ENCODE data around the gene EXOC4. TPM values are rescaled to one million over a fixed set of nuclear protein-coding genes. Genes with fewer than 3 reads are reported as not detected.

Gene EXOC4
- total and polyA plus RNA-seq, 2 experiments from 2014 or later, result 23.9 to 51.7 TPM

DNA sequence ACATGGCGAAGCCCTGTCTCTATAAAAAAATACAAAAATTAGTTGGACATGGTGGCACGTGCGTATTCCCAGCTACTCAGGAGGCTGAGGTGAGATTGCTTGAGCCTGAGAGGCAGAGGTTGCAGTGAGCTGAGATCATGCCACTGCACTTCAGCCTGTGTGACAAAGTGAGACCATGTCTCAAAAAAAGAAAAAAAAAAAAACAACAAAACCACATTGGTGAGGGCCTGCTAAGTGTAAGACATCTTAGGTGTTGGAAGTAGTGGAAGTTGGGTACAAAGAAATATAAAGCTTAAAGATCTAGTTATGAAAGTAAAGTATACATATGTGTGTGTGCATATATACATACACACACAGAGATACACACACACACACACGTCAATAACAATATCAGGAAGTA, 228.0 kb downstream of the EXOC4 start:
- Histone ChIP-seq H3F3A (ENCODE audit: insufficient read depth) (peaks cover 8% of the 10 kb centered on the region), H3K79me2 (ENCODE audit: insufficient read depth) (no peaks in the 10 kb centered on the region), H3K4me2 (ENCODE audit: unreplicated experiment) (no peak overlapping the region), H2AFZ (no peak overlapping the region), H3K4me1 (ENCODE audit: insufficient read depth) (peaks cover 8% of the 10 kb centered on the region), H3K27me3 (replicated peaks; ENCODE audit: insufficient read depth) (no peaks in the 10 kb centered on the region), H4K20me1 (ENCODE audit: insufficient read depth) (no peaks in the 10 kb centered on the region), H3K9ac (no peak overlapping the region), H3K4me3 (no peak overlapping the region), H3K27ac (no peak overlapping the region), H3K36me3 (ENCODE audit: low read depth) (no peaks in the 10 kb centered on the region), H3K9me2 (ENCODE audit: insufficient read depth) (no peaks in the 10 kb centered on the region), H3K9me3 (ENCODE audit: low read depth) (no peaks in the 10 kb centered on the region)
- in situ Hi-C loops (cut with MboI), result no loop called here
- WGBS, 2 experiments (ENCODE audit: low coverage in 1 of 2, low lambda C conversion rate in 2 of 2, missing lambda C conversion rate in 2 of 2), result 88 to 95% methylated on average over 4 of the region's 4 CpGs
- no peak for DNase-seq
- TF ChIP-seq EZH2 (IDR thresholded peaks at IDR 0.05; ENCODE audit: insufficient read depth, poor library complexity, severe bottlenecking) (no peak), EZH2phosphoT487 (IDR thresholded peaks at IDR 0.05; ENCODE audit: insufficient read depth, low read depth) (no peak)

DNA sequence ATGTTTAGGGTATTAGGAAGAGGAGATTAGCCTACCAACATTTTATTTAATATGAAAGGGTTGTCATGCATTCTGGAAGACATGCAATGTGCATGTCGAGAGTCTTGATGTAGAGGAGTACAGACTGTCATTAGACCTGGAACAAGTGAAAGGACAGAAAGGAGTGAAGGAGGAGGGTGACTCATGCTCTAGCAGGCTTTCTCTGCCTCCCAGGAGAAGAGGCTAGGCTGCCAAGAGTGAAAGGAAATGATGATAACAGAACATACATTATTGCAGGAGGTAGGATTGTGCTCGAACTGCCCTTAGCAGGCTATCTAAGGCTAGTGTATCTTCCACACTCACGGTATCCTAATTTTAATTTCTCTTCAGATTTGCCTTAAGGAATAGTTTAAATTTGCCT, 228.8 kb downstream of the EXOC4 start:
- Histone ChIP-seq H3F3A (ENCODE audit: insufficient read depth) (peaks cover 8% of the 10 kb centered on the region), H3K4me3 (no peak overlapping the region), H3K9me3 (ENCODE audit: low read depth) (no peaks in the 10 kb centered on the region), H3K4me1 (ENCODE audit: insufficient read depth) (peaks cover 8% of the 10 kb centered on the region), H3K79me2 (ENCODE audit: insufficient read depth) (no peaks in the 10 kb centered on the region), H3K27me3 (replicated peaks; ENCODE audit: insufficient read depth) (no peaks in the 10 kb centered on the region), H3K9ac (no peak overlapping the region), H3K4me2 (ENCODE audit: unreplicated experiment) (no peak overlapping the region), H3K36me3 (ENCODE audit: low read depth) (no peaks in the 10 kb centered on the region), H2AFZ (no peak overlapping the region), H4K20me1 (ENCODE audit: insufficient read depth) (no peaks in the 10 kb centered on the region), H3K9me2 (ENCODE audit: insufficient read depth) (no peaks in the 10 kb centered on the region), H3K27ac (no peak overlapping the region)
- TF ChIP-seq EZH2phosphoT487 (IDR thresholded peaks at IDR 0.05; ENCODE audit: insufficient read depth, low read depth) (no peak), EZH2 (IDR thresholded peaks at IDR 0.05; ENCODE audit: insufficient read depth, poor library complexity, severe bottlenecking) (no peak)
- in situ Hi-C loops (cut with MboI), result no loop called here
- 64 to 81% methylated on average over 3 of the region's 3 CpGs for WGBS, 2 experiments (ENCODE audit: low coverage in 1 of 2, low lambda C conversion rate in 2 of 2, missing lambda C conversion rate in 2 of 2)
- DNase-seq, result peak; percentile 78

DNA sequence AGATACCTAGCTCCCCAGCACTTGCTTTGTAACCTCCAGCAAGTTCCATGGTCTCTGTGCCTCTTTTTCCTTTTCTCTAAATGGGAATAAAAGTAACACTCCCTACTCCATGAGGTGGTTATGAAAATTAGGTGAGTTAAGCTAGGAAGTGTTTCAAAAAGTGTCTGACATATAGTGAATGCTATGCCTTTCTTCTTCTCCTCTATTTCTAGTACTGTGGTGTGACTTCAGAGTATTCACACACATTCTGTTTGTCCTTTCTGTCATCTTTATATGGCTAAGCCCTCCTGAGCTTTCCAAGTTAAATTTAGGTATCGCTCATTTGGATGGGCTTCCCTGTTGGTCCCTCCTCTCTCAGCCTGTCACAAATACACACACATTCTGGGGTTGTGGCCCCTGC, 229.7 kb downstream of the EXOC4 start:
- H3K4me1 ChIP-seq (ENCODE audit: insufficient read depth), result peaks cover 8% of the 10 kb centered on the region
- no peaks in the 10 kb centered on the region for H3K9me3 ChIP-seq (ENCODE audit: low read depth)
- no peak overlapping the region for H2AFZ ChIP-seq
- no peak overlapping the region for H3K9ac ChIP-seq
- H4K20me1 ChIP-seq (ENCODE audit: insufficient read depth), result no peaks in the 10 kb centered on the region
- H3K4me2 ChIP-seq (ENCODE audit: unreplicated experiment), result no peak overlapping the region
- WGBS, 2 experiments (ENCODE audit: low coverage in 1 of 2, low lambda C conversion rate in 2 of 2, missing lambda C conversion rate in 2 of 2), result 100% methylated on average over 1 of the region's 1 CpG
- no peaks in the 10 kb centered on the region for H3K9me2 ChIP-seq (ENCODE audit: insufficient read depth)
- DNase-seq, result no peak
- in situ Hi-C loops (cut with MboI), result no loop called here
- TF ChIP-seq EZH2phosphoT487 (IDR thresholded peaks at IDR 0.05; ENCODE audit: insufficient read depth, low read depth), result no peak
- TF ChIP-seq EZH2 (IDR thresholded peaks at IDR 0.05; ENCODE audit: insufficient read depth, poor library complexity, severe bottlenecking), result no peak
- peaks cover 8% of the 10 kb centered on the region for H3F3A ChIP-seq (ENCODE audit: insufficient read depth)
- H3K79me2 ChIP-seq (ENCODE audit: insufficient read depth), result no peaks in the 10 kb centered on the region
- H3K27ac ChIP-seq, result no peak overlapping the region
- H3K4me3 ChIP-seq, result no peak overlapping the region
- no peaks in the 10 kb centered on the region for H3K27me3 ChIP-seq (replicated peaks; ENCODE audit: insufficient read depth)
- H3K36me3 ChIP-seq (ENCODE audit: low read depth), result no peaks in the 10 kb centered on the region

- H3K79me2 ChIP-seq (ENCODE audit: insufficient read depth), result no peaks in the 10 kb centered on the region
- no peak for DNase-seq
- peaks cover 8% of the 10 kb centered on the region for H3F3A ChIP-seq (ENCODE audit: insufficient read depth)
- no peak overlapping the region for H3K4me2 ChIP-seq (ENCODE audit: unreplicated experiment)
- no peak for TF ChIP-seq EZH2phosphoT487 (IDR thresholded peaks at IDR 0.05; ENCODE audit: insufficient read depth, low read depth)
- TF ChIP-seq EZH2 (IDR thresholded peaks at IDR 0.05; ENCODE audit: insufficient read depth, poor library complexity, severe bottlenecking), result no peak
- H3K9me3 ChIP-seq (ENCODE audit: low read depth), result no peaks in the 10 kb centered on the region
- H3K9me2 ChIP-seq (ENCODE audit: insufficient read depth), result no peaks in the 10 kb centered on the region
- peaks cover 8% of the 10 kb centered on the region for H3K4me1 ChIP-seq (ENCODE audit: insufficient read depth)
- H3K27ac ChIP-seq, result no peak overlapping the region
- H3K9ac ChIP-seq, result no peak overlapping the region
- H4K20me1 ChIP-seq (ENCODE audit: insufficient read depth), result no peaks in the 10 kb centered on the region
- no peaks in the 10 kb centered on the region for H3K27me3 ChIP-seq (replicated peaks; ENCODE audit: insufficient read depth)
- no peak overlapping the region for H2AFZ ChIP-seq
- in situ Hi-C loops (cut with MboI), result no loop called here
- H3K36me3 ChIP-seq (ENCODE audit: low read depth), result no peaks in the 10 kb centered on the region
- 95 to 98% methylated on average over 2 of the region's 2 CpGs for WGBS, 2 experiments (ENCODE audit: low coverage in 1 of 2, low lambda C conversion rate in 2 of 2, missing lambda C conversion rate in 2 of 2)
- no peak overlapping the region for H3K4me3 ChIP-seq
Measured at GRCh38 chr7:133484086-133484485, 231.2 kb downstream of the EXOC4 start.

DNA sequence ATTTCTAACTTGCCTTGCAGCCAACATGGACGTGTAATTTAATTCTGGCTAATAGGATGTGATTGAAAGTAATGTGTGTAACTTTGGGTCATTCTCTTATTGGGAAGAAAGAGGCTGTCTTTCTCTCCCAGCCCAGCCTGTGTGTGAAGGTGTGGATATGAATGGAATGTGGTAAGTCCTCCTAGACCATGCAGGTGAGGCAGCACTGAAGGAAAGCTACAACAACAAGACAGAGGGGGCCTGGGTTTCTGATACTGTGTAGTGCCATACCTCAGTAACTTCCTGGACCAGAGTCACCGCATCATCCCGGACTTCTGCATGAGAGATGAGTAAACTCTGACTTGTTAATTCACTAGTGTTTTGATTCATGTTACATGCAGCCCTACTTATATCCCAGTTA, 237.0 kb downstream of the EXOC4 start:
- Histone ChIP-seq H3K4me3 (no peak overlapping the region), H3K79me2 (ENCODE audit: insufficient read depth) (no peaks in the 10 kb centered on the region), H3K27me3 (replicated peaks; ENCODE audit: insufficient read depth) (no peaks in the 10 kb centered on the region), H3F3A (ENCODE audit: insufficient read depth) (no peaks in the 10 kb centered on the region), H3K27ac (no peak overlapping the region), H4K20me1 (ENCODE audit: insufficient read depth) (no peaks in the 10 kb centered on the region), H3K4me1 (ENCODE audit: insufficient read depth) (no peaks in the 10 kb centered on the region), H3K36me3 (ENCODE audit: low read depth) (no peaks in the 10 kb centered on the region), H3K9me3 (ENCODE audit: low read depth) (no peaks in the 10 kb centered on the region), H3K9ac (no peak overlapping the region), H2AFZ (no peak overlapping the region), H3K4me2 (ENCODE audit: unreplicated experiment) (no peak overlapping the region), H3K9me2 (ENCODE audit: insufficient read depth) (no peaks in the 10 kb centered on the region)
- in situ Hi-C loops (cut with MboI), result no loop called here
- 94 to 97% methylated on average over 3 of the region's 3 CpGs for WGBS, 2 experiments (ENCODE audit: low coverage in 1 of 2, low lambda C conversion rate in 2 of 2, missing lambda C conversion rate in 2 of 2)
- TF ChIP-seq EZH2phosphoT487 (IDR thresholded peaks at IDR 0.05; ENCODE audit: insufficient read depth, low read depth) (no peak), EZH2 (IDR thresholded peaks at IDR 0.05; ENCODE audit: insufficient read depth, poor library complexity, severe bottlenecking) (no peak)
- no peak for DNase-seq
